Colonic mucosa (tissue), 4 donors: ENCODE measurements around the gene HSCB. TPM values are rescaled to one million over a fixed set of nuclear protein-coding genes. Genes with fewer than 3 reads are reported as not detected.
A peak's percentile ranks its signal among the peaks of the same experiment; 100 is the strongest.

Experiments used
- DNase-seq: peaks from one replicate; pipeline ENCODE4 v3.0.0-alpha.2; 2020
- H3K27ac ChIP-seq: fragments of 200-600 bp; one replicate; pipeline ENCODE4 v1.8.0; 2021
- H3K27me3 ChIP-seq: fragments of 200-600 bp; one replicate; pipeline ENCODE4 v1.8.0; 2021
- H3K36me3 ChIP-seq: fragments of 200-600 bp; one replicate; pipeline ENCODE4 v1.8.0; 2021
- H3K4me1 ChIP-seq: fragments of 200-600 bp; one replicate; pipeline ENCODE4 v1.8.0; 2021; ENCODE audit warnings: mild to moderate bottlenecking
- H3K4me3 ChIP-seq: fragments of 200-600 bp; one replicate; pipeline ENCODE4 v1.8.0; 2021
- H3K9ac ChIP-seq, 2 donors: one replicate each; pipeline ENCODE4 v1.7.0; 2013; ENCODE audit warnings: control low read depth in 2 of 2, low read depth in 2 of 2, low read length in 2 of 2
- H3K9me3 ChIP-seq: fragments of 200-600 bp; one replicate; pipeline ENCODE4 v1.8.0; 2021
- intact Hi-C: fragments of 100-400 bp; cut with DNase I; formaldehyde crosslinking; loops from one replicate; pipeline ENCODE4 v1.14.1; 2022
- total RNA-seq, 2 donors: library from RNA; stranded (reverse); fragmentation: NEBNext Ultra II Directional in 1 of 2; extraction: Animal tissue kit (Norgen Biotek cat#: 25700) in 1 of 2; gene quantifications; one replicate each; pipeline ENCODE4 v1.2.1, GENCODE V29; 2021
- TF ChIP-seq, protein P1 (sequence below): fragments of 200-600 bp; IDR thresholded peaks from one replicate; pipeline ENCODE4 v1.8.0; 2022; ENCODE audit warnings: antibody characterized with exemption, mild to moderate bottlenecking
- donor health status: healthy.
- donor health status: DM: no; HTN: no; CAD: no.
- donor health status: DM: no; HTN: no; CAD: no.

The HSCB gene
- total RNA-seq, 2 donors from 2014 or later: 11.7 to 15.6 TPM

DNA sequence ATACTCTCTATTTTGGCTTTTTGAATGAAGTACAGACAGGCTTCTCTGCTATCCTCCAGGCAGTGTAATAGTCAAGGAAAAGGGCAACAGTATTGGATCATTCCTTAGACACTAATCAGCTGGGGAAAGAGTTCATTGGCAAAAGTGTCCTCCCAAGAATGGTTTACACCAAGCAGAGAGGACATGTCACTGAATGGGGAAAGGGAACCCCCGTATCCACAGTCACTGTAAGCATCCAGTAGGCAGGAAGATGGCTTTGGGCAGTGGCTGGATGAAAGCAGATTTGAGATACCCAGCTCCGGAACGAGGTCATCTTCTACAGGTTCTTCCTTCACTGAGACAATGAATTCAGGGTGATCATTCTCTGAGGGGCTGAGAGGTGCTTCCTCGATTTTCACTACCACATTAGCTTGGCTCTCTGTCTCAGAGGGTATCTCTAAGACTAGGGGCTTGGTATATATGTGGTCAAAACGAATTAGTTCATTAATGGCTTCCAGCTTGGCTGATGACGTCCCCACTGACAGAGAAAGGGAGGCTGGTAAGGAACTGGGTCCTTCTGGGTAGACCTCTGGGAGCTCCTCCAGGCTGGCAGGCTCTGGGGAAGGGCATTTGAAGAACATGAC, 53.3 kb downstream of the HSCB start:
- Histone ChIP-seq H3K4me3 (no peak overlapping the region), H3K9me3 (no peaks in the 10 kb centered on the region), H3K36me3 (peaks cover 20% of the 10 kb centered on the region), H3K4me1 (no peaks in the 10 kb centered on the region), H3K27ac (no peak overlapping the region), H3K27me3 (no peaks in the 10 kb centered on the region), H3K9ac (no peak overlapping the region)
- TF ChIP-seq, protein P1, sequence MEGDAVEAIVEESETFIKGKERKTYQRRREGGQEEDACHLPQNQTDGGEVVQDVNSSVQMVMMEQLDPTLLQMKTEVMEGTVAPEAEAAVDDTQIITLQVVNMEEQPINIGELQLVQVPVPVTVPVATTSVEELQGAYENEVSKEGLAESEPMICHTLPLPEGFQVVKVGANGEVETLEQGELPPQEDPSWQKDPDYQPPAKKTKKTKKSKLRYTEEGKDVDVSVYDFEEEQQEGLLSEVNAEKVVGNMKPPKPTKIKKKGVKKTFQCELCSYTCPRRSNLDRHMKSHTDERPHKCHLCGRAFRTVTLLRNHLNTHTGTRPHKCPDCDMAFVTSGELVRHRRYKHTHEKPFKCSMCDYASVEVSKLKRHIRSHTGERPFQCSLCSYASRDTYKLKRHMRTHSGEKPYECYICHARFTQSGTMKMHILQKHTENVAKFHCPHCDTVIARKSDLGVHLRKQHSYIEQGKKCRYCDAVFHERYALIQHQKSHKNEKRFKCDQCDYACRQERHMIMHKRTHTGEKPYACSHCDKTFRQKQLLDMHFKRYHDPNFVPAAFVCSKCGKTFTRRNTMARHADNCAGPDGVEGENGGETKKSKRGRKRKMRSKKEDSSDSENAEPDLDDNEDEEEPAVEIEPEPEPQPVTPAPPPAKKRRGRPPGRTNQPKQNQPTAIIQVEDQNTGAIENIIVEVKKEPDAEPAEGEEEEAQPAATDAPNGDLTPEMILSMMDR: no peak
- DNase-seq: no peak
- intact Hi-C loops: no loop called here

- intact Hi-C loops: no loop called here
- no peak overlapping the region for H3K27ac ChIP-seq
- H3K9me3 ChIP-seq: no peaks in the 10 kb centered on the region
- TF ChIP-seq, protein P1: no peak
- no peaks in the 10 kb centered on the region for H3K27me3 ChIP-seq
- no peaks in the 10 kb centered on the region for H3K4me1 ChIP-seq
- DNase-seq: no peak
- H3K36me3 ChIP-seq: peaks cover 20% of the 10 kb centered on the region
- H3K4me3 ChIP-seq: no peak overlapping the region
- peak overlapping the region; percentile 1 to 29 for H3K9ac ChIP-seq
Measured at GRCh38 chr22:28795932-28796856, 54.4 kb downstream of the HSCB start.

GRCh38 chr22:28798810-28799605, 57.2 kb downstream of the HSCB start:
- peak; percentile 62 for DNase-seq
- H3K9me3 ChIP-seq: no peaks in the 10 kb centered on the region
- peaks cover 20% of the 10 kb centered on the region for H3K36me3 ChIP-seq
- H3K27ac ChIP-seq: peak overlapping the region; percentile 96
- intact Hi-C loops: no loop called here
- peak overlapping the region; percentile 81 for H3K4me3 ChIP-seq
- peaks cover 4% of the 10 kb centered on the region for H3K4me1 ChIP-seq
- H3K27me3 ChIP-seq: no peaks in the 10 kb centered on the region
- H3K9ac ChIP-seq: peak overlapping the region; percentile 99 to 100
- TF ChIP-seq, protein P1: no peak

- H3K4me1 ChIP-seq: peaks cover 4% of the 10 kb centered on the region
- TF ChIP-seq, protein P1: no peak
- peak; percentile 70 for DNase-seq
- peaks cover 19% of the 10 kb centered on the region for H3K36me3 ChIP-seq
- H3K9ac ChIP-seq: peak overlapping the region; percentile 99 to 100
- no peaks in the 10 kb centered on the region for H3K27me3 ChIP-seq
- no peaks in the 10 kb centered on the region for H3K9me3 ChIP-seq
- peak overlapping the region; percentile 81 for H3K4me3 ChIP-seq
- H3K27ac ChIP-seq: peak overlapping the region; percentile 96
- intact Hi-C loops: no loop called here
Measured at GRCh38 chr22:28799606-28800307, 57.9 kb downstream of the HSCB start.
